Lower leg skin (tissue), 3 donors: ENCODE results near the gene MEF2D.

Source experiments
- CTCF ChIP-seq, 3 donors: fragments of 450-650 bp; IDR thresholded peaks; one replicate each; pipeline ENCODE4 v1.5.1; 2016; ENCODE audit warnings: antibody characterized with exemption in 3 of 3, mild to moderate bottlenecking in 3 of 3, moderate library complexity in 2 of 3
- POLR2A ChIP-seq, 2 donors: fragments of 450-650 bp; IDR thresholded peaks; one replicate each; pipeline ENCODE4 v1.6.1; 2016 to 2017; ENCODE audit warnings: antibody characterized with exemption in 2 of 2, mild to moderate bottlenecking in 1 of 2, moderate library complexity in 1 of 2

GRCh38 chr1:156478250-156478627 lies 22.3 kb downstream of the MEF2D start:
- no peak for TF ChIP-seq POLR2A (IDR thresholded peaks at IDR 0.05)
- no peak for TF ChIP-seq CTCF (IDR thresholded peaks at IDR 0.05)
